Activated T-cell treated with anti-CD3 and anti-CD28 coated beads for 1 hour (primary cell): Measurements from ENCODE around the gene PM20D1.
"Not testable (repeated sequence)": the region's sequence is repeated elsewhere in the genome, so short reads cannot be mapped to it uniquely, and the experiment has no call there.

Experiments
- DNase-seq: peaks from one replicate; pipeline ENCODE4 v3.0.0-alpha.2; 2020; ENCODE audit warnings: low read depth

Gene PM20D1

DNA sequence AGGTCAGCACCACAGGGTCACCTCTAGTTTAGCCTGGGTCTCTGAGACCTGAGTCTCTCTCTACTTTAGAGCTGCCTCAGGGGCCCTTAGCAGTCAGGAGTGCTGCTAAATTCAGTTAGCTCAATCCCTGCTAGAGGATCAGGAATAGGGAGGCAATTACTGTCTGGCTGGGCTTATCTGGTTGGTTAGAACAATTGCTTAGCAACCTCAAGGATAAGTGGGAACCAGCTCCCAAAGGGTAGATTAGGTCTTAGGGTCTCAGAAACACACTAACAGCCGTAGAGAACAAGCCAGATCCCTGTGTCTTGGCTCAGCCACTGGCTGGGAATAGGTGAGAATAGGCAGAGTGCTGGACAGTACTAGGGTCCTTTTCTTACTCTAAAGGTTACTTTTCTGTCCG, 7.7 kb downstream of the PM20D1 start:
- DNase-seq: no peak

GRCh38 chr1:205840146-205840923, 9.6 kb downstream of the PM20D1 start:
- no peak for DNase-seq

DNA sequence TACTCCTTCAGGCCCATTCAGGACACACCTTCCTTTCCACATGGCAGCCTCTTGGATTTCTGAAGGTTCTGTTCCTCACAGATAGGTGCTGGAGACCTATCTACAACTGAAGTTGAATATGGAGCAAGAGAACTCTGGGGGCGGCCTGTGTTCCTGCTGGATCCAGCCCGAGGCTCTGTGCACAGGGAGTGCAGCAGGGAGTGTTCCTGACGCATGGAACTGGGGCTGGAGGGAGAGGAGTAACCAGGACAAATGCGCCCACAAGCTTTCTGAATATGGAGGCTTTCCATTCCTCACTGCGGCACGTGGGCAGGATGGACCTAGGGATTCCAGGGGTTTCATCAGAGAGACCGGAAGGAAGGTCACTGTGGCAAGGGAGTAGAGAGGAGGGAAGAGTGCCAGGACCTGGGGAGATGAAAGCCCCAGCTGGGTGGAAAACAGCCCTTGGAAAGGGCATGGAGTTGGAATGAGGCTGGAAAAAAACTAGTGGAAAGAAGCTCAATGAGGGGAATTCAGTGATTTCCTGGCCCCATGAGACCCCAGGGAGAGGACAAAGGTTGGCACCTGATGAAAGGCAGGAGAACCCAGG, 12.5 kb downstream of the PM20D1 start:
- DNase-seq: no peak

GRCh38 chr1:205834751-205835150, 15.2 kb downstream of the PM20D1 start:
- DNase-seq: no peak

GRCh38 chr1:205832326-205832751, 17.6 kb downstream of the PM20D1 start:
- DNase-seq: no peak

- no peak for DNase-seq
Measured at GRCh38 chr1:205827623-205828022, 22.3 kb downstream of the PM20D1 start.

GRCh38 chr1:205826995-205827394, 22.9 kb downstream of the PM20D1 start:
- no peak for DNase-seq

DNA sequence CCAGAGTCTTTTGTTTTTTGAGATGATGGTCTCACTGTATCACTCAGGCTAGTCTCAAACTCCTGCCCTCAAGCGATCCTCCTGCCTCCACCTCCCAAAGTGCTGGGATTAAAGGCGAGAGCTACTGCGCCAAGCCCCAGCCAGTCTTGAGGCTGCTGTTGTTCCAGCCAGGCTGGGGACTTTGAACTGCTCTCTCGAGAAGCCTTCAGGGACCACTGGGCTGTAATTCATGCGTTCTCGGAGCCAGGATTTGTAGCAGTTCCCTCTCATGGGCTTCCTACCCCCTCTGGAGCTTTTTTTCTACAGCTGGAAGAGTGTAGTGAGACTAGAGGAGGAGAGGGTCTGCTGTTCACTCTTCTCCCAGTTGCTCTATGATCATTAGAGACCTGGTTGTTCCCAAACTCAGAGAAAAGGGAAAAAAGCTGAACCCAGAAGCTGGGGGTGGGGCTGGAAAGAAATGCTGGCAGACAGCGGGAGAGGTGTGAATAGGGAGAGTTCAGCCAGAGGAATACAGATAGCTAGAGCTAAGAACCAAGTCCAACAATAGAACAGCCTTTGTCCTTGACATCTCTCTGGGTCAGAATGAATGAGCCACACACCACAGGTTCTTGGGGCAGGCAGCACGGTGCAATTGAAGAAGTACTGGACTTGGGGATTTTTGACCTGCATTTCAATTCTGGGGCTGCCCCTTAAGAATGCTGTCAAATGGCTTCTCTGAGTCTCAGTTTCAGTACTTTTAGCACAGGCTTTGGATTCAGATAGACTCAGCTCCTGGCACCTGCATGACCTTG, 23.7 kb downstream of the PM20D1 start:
- DNase-seq: no peak

DNA sequence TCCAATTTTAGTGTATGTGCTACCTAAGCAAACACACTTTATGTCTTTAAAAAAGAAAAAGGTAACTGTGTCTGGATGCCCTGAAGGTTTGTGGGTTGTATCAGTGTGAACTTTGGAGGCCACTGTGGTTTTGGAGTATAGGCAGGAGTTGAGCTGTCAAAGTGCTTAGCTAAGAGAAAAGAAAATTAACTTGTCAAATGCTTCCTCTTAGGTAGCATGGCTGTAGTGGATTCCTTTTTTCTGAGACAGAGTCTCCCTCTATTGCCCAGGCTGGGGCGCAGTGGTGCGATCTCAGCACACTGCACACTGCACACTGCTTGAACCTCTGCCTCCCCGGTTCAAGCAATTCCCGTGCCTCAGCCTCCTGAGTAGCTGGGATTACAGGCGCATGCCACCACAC, 25.8 kb downstream of the PM20D1 start:
- no peak for DNase-seq

DNA sequence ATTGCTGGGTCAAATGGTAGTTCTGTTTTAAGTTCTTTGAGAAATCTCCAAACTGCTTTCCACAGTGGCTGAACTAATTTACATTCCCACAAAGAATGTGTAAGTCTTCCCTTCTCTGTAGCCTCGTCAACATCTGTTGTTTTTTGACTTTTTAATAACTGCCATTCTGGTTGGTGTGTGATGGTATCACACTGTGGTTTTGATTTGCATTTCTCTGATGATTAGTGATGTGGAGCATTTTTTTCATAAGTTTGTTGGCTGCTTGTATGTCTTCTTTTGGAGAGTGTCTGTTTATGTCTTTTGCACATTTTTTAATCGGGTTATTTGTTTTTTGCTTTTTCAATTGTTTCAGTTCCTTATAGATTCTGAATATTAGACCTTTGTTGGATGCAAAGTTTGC, 26.7 kb downstream of the PM20D1 start:
- DNase-seq: not testable (repeated sequence)

- DNase-seq: no peak
Measured at GRCh38 chr1:205822397-205822796, 27.5 kb downstream of the PM20D1 start.

DNA sequence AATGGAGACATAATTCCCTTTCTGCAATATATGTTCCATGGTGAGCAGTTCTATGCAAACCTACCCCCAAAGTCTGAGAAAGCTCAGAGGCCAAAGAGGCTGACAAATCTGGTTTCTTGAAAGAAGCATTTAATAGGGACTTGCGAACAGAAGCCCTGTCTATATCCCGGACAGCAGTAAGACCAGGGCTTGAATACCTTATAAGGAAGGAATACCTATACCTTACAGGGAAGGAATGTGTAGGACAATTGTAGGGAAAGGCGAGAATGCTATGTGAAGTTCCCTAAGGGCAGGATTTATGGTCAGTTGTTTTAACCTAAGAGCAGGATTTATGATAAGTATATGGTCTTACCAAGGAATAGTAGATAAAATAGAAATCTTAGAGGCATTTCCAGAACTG, 31.9 kb downstream of the PM20D1 start:
- no peak for DNase-seq

- DNase-seq: no peak
Measured at GRCh38 chr1:205817364-205817763, 32.6 kb downstream of the PM20D1 start.

DNA sequence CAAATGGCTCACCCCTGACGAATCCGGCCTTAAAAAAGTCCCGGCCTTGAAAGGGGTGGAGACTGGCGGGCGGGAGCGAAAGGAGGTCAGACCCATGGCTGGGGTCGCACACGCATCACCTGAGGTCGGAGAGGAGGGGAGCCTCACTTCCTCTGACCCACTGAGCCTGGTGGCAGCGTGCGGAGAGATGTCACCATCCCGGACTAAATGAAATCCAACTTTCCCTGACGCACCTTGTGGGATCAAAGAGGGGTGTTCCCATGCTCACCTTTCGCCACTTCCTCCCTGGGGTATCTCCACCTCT, 36.2 kb downstream of the PM20D1 start:
- DNase-seq: no peak

DNA sequence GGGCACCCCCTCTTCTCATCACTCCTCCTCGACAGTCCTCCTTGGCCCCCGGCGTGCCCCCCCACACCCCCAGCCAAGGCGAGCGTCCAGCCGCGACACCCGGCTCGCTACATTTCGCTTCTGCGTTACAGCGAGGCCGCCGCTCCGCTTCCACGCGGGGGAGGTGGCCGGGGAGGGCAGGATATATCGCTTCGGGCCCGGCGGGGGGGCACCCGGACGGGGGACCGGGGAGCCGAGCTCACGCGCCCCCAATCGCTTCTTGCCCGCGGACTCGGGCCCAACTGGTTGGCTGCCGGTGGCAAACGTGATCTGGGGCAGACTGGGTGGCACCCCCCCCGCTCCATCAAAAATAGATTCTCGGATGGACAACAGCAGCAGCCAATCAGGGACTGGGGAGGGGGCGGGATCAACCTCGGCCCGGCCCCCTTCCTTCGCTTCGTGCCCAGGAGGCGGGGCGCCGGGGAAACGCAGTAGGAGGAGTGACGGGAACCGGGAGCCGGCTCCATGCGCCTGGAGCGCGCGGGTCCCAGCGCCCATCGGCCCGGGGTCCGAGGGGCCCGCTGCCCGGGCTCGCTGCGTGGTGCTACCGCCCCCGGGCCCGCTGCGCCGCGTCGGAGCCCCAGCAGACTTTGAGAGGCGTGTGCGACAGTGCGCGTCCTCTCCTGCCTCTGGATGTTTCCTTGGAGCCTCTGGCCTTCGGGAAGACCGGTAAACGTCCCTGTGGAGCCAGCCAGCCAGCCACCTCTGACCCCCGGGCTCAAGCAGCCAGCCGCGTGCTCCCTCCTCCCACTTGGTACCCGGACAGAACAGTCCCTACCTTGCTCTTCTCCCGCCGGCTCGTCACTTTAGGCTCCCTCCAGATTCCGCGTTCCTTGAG, 36.8 kb downstream of the PM20D1 start, which contains the start of gene SLC41A1:
Gene SLC41A1 (minus strand): TSS at position 321 of the 877 bp plus-strand sequence. CDS start 2,757 bp downstream, outside the sequence.
- peak; percentile 87 for DNase-seq

DNA sequence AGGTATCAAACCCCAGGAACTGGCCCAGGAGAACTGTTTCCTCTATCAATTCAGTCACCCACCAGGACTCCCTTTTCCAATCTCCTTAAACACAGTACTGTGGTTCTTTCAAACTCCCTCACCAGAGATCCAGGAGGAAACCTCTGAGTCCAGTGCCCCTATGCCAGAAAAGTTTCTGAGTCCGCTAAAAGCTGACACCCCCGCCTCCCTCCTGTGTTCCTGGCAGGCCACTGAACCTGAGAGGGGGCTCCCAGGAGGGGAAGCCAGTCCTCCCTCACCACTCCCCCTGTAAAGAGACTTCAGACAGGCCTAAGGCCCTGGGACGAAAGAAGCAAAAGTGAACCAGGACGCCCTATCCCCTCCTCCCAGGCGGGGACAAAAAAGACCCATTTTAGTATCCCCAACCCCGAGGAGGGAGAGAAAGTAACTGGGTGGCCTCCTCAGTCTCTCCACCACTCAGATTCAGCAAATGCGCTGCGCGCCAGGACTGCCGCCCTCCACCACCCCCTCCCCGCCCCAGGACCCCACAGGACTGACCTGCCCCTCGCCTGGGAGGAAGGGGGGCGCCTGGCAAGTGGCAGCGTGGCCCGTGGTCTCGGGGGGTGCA, 37.6 kb downstream of the PM20D1 start:
- DNase-seq: no peak

- no peak for DNase-seq
Measured at GRCh38 chr1:205811660-205812059, 38.3 kb downstream of the PM20D1 start.

DNA sequence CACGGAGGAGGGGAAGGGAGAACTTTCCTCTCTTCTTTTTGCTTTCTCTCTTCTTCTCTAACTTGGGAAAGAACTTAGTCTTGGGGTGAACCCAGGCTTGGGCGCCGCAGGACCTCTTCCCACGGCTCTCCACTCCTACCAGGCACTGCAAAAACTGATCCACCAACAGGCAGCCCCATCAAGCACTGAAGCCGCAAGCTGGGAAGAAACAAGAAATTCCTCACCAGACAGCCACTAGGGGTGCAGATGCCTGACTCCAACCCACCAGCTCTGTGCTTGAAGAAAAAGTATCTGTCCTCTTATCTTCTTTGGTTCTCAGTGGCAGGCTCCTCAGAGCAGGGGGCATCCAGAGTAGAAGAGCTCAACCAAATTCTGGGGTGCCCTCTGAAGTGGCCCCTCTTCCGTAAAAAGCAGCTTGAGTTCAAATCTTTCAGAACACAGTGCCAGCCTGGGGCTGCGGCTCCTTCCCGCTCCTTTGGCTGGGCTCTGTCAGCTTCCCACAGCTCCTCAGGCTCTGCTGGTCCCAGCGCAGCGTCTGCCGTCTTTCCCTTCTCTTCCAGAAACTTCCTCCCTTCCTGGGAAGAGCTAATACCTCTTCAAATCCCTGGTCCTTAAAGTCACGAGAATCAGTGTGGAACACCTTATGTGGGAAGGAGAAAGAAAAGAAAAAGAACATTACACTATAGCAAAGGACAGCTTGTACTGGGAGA, 39.3 kb downstream of the PM20D1 start:
- no peak for DNase-seq

GRCh38 chr1:205809942-205810345, 40.0 kb downstream of the PM20D1 start:
- DNase-seq: no peak

DNA sequence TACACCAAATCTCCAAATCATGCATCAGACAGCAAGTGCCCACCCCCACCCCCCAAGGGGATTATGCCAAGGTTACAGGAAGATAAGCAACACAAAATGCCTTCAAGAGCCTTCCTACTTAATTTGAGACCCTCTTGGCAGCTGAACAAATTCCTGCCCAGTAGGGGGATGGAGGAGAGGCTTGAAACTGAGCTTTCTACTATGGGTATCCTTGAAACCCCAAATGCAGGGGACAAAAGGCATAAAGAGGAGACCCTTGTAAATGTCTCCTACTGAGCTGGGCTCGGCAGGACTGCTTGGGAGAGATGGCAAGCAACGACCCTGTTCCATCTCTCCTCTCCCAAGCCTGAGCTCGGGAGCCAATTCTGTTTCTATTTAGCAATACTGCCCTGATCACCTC, 40.5 kb downstream of the PM20D1 start:
- DNase-seq: no peak
